LNCaP clone FGC (cell line): Measurements from ENCODE around the gene PDGFRB.

Source experiments
- DNase-seq: peaks from one replicate; pipeline ENCODE4 v3.0.0-alpha.2; 2011; ENCODE audit warnings: low read depth
- H3K4me3 ChIP-seq: 2 replicates; pipeline ENCODE4 v1.5.1; 2011; ENCODE audit warnings: mild to moderate bottlenecking, low read depth, low read length, control low read depth
- CTCF ChIP-seq: IDR thresholded peaks from 2 replicates; pipeline ENCODE4 v1.5.1; 2012; ENCODE audit warnings: mild to moderate bottlenecking; ENCODE audit not compliant: control insufficient read depth, insufficient read depth; ENCODE audit errors: extremely low read depth

The PDGFRB gene

GRCh38 chr5:150146862-150147601, 8.6 kb downstream of the PDGFRB start:
- H3K4me3 ChIP-seq, result no peak overlapping the region
- no peak for DNase-seq
- no peak for TF ChIP-seq CTCF

GRCh38 chr5:150146235-150146634, 9.4 kb downstream of the PDGFRB start:
- TF ChIP-seq CTCF, result no peak
- no peak for DNase-seq
- no peak overlapping the region for H3K4me3 ChIP-seq

- no peak overlapping the region for H3K4me3 ChIP-seq
- DNase-seq, result no peak
- TF ChIP-seq CTCF, result no peak
Observed at GRCh38 chr5:150144879-150145278, 10.8 kb downstream of the PDGFRB start.

GRCh38 chr5:150144246-150144801, 11.3 kb downstream of the PDGFRB start:
- TF ChIP-seq CTCF, result no peak
- DNase-seq, result no peak
- no peak overlapping the region for H3K4me3 ChIP-seq

GRCh38 chr5:150143350-150144245, 12.0 kb downstream of the PDGFRB start:
- TF ChIP-seq CTCF, result no peak
- no peak for DNase-seq
- no peak overlapping the region for H3K4me3 ChIP-seq

- DNase-seq, result no peak
Observed at GRCh38 chr5:150142959-150143349, 12.7 kb downstream of the PDGFRB start.

More at GRCh38 chr5:150142959-150143349, 12.7 kb downstream of the PDGFRB start:
- no peak overlapping the region for H3K4me3 ChIP-seq
- TF ChIP-seq CTCF, result no peak
